GM19240 (cell line): ENCODE results near the gene FRMD4A.
"Not testable (repeated sequence)": the region's sequence is repeated elsewhere in the genome, so short reads cannot be mapped to it uniquely, and the experiment has no call there.

Experiments
- DNase-seq: peaks from one replicate; pipeline ENCODE4 v3.0.0; 2011; ENCODE audit warnings: low spot score; ENCODE audit not compliant: insufficient read length

FRMD4A gene

DNA sequence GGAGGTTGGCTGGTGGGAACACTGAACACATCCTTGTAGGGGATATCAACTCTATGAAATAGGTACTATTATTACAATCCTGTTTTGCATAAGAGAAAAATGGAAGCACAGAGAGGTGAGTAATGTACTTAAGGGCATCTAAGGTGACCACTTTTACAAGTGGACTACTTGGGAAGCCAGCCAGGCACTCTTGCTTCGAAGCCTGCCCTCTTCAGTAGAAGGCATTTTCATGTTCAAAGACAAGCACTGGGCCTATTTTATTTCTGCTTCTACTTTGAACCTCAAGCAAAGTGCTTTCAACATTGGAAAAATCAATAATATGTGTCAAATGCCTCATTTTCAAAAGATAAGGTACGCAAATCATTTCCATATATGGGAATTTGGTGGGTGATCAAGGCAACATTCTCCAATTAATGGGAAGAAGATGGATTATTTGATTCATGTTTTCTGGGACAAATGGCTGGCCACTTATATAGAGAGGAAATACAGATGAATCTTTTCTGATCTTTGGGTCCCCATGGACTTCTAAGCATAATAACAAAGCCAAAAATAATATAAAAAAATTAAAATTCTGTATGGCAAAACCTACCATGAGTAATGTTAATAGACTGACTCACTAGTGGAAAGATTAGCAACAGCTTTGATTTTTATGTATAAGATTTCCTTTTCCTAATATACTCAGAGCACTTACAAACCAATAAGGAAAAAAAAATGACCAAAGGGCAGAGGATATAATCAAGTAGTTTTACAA lies 270.2 kb downstream of the FRMD4A start:
- DNase-seq = no peak

DNA sequence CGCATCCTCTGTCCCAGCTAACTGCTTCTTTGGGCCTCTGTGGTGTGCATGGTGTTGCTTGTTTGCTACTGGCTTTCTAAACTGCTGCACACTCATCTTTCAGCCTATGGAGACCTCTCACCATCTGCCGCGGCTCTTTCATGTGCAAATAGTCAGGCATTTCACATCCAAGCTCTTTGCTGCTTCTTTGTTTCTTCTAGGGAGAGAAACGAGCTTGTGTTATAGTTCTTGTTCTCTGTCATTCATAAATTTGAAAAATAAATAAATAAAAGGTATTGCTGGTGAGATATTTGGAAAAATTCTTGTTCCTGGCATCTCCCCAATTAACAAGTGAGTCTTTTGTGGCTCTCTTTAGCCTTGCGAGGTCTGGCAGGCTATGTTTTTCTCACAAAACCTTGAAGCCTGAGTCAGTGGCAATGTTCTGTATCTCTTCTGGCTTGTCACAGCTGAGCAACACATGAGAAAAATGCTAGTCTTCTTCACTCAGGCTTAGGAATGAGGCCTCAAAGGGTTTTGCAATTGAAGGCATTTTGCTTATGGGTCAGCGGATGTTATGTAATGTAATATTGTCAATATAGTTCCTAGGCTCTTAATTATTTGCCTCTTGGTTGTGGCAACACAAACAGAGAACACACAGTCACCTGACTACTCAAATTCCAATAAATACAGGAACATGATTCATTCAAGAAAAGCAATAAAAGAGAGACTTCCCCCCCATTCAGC lies 274.0 kb downstream of the FRMD4A start:
- no peak for DNase-seq

DNA sequence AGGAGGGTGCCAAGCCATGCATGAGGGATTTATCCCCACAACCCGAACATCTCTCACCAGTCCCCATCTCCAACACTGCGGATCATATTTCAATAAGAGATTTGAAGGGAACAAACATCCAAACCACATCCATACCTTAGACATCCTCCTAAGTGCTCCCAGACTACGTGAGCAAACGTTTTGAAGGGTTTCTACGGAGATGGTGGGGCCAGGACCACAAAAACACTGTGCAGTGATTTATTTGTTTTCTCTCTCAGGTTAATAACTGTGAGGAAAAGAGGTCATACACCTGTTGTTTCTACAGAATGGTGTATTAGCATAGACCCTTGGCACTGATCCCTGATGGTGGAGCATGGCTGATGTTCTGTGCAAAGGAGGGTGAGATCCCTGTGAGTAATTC lies 277.8 kb downstream of the FRMD4A start:
- no peak for DNase-seq

DNA sequence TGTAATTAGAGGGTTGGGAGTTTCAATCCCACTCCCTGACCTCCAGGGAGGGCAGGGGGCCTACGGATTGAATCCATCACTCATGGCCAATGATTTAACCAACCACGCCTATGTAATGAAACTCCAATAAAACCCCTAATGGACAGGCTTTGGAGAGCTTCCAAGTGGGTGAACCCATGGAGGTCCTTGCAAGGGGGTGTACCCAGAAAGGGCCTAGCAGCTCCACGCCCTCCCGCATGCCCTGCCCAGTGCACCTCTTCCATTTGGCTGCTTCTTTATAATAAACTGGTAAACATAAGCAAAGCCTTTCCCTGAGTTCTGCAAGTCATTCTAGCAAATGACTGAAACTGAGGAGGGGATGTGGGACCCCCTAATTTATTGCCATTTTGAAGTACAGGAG lies 280.1 kb downstream of the FRMD4A start:
- no peak for DNase-seq

DNA sequence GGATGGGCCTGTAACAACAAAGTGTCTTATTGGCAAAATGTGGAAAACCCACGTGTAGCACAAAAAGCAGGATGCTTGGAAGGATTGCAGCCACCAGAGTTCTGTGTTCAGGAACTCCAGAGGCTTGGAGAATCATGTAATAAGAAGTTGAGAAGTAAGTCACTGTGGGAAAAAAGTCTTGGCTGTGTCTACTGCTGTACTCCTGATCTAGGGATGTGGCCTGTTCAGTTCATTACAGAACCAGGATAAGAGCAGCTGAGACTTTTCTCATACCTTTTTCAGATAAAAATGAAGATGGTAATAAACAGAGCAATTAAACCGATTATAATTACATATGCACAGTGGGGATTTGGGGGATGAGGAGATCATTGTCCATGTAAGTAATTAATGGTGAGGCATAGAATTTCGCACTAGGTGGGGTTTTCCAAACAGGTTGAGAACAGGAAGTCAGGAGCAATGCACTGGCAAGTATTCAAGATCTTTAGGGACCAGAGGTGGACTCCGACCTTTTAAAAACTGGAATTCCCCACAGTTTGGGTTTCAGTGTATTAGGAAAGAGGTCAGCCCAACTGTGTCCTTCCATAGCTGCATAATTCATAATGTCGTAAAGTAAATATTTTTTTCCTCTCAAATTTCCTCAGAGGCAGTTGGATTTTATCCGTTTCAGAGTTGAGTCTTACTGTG lies 281.7 kb downstream of the FRMD4A start:
- no peak for DNase-seq

DNA sequence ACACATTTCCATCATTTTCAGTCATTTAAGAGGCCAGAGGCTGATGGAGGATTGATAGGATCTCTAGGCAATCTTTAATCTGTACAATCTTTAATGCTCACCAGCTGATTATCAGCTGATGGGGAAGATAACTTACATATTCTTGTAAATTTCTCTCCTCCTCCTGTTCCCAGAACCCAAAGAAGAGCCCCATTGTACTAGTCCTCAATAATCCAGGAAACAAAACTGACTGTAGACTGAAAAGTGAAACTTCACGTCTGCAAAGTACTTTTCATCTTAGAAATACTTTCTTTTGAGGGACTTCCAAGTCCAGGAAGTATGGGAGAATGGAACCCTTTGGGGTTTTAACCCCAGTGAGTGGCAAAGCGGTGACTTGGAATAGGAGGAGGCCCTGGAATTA lies 283.3 kb downstream of the FRMD4A start:
- DNase-seq = no peak

DNA sequence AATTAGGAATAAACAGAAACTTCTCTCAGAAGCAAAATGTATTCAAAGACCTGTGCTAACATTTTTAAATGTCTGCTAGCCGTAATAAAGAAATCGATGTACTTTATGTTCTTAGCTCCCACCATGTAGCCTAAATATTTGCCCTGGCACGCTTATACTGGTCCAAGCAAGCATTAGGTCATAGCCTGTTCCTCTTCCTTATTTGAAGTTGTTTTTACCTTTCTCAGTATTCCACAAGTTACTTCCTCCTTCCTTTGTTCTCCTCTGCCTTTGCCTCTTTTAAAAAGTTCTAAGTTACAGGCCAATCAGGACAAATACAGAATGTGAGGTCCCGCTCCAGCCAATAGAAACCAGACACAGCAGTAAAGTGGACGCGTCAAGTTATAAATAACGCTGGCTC lies 288.7 kb downstream of the FRMD4A start:
- DNase-seq = not testable (repeated sequence)

DNA sequence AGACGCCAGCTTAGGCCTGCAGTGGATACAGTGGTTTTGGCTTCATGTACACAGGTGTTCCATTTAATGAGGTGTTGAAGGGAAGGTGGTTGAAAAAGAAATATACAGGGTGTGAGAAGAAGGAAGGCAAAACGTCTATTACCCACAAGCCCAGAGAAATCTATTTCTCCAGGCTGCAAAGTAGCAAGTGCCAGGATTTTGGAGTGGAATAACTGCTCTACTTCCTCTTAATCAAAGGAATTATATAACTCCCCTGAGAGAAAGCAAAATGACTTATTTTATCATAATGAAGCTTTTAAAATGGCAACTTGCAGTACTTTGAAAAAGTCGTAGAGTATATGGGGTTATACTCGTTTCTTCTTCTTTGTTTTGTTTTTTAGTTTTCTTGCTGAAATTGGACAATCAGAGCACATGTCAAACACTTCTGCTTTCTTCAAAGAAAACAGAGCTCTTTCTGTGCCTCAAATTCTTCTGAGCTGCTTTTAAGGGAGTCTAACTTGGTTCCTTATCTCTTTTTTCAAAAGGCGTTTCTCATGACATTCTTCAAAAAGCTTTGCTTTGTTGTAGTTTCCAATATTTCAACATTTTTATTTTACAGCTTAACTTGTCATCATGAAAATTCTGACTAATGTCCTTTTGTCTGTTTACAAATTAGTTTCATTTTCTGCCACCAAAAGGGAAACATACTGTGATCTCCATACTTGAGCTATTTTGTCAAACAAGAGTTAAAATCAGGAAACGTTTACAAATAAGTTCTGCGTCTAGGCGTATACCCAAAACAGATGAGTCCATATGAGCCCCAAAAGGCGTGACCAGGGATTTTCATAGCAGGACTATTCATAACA lies 289.7 kb downstream of the FRMD4A start:
- no peak for DNase-seq

DNA sequence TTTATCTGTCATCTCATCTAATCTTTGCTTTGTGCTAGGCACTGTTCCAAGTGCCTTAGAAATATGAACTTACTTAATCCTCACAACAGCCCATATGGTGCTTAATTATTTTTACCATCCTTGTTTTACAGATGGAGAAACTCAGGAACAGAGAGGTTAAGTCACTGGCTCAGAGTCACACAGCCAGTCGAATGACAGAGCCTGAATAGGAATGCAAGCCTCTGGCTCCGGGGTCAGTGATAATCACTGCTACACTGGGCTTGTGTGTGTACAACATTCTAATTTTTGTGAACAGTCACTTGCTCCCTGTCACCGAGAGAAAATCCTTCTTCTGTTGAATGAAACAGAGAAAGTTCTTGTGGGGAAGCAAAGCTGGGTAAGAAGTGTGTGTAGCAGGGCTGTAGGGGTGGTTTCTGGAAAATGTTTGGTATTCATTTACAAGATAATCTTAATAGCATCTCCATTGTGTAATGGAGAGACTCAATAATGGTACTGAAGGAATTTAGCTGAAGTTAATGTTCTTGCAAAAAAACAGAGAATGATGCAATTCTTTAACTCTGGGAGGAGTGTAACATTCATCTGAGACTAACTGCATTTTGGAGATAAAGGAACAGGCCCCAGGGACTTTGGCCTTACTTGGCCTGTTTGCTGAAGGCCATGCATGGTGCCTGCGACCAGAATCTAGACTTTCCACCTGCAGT lies 290.6 kb downstream of the FRMD4A start:
- no peak for DNase-seq

DNA sequence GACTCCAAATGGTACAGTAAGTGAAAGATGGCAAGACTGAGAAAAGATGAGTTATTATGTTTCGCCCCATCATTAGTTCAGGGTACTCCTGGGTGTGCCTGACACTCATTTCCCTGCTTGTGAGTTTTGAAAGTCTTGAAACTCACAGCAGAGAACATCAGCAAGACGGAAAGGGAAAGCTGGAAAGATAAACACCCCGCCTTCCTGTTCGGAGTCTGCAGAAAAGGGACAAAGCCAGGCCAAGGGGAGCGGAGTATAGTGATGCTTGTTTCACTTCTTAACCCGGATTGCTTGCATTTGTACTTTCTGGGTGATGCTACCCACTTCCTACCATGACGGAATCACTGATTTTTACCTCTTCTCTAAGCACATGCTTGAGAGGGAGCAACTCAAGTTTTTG lies 294.5 kb downstream of the FRMD4A start:
- no peak for DNase-seq

DNA sequence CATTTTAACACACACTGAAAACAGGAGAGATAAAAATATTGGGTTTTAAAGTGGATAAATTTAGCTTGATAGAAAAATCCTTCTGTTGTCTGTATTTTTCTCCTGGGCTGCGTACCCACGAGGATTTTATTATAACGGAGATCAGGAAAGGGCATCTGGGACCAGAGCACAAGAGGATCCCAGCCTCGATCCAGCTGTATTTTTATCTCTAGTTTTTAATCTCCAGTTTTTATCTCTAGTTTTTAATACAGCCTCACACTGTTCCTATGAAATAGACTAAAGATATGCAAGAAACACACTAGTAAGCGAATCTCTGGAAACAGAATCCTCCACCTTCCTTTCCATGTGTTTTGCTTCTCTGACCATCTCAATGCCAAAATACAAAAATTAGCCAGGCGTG lies 295.2 kb downstream of the FRMD4A start:
- DNase-seq = no peak

DNA sequence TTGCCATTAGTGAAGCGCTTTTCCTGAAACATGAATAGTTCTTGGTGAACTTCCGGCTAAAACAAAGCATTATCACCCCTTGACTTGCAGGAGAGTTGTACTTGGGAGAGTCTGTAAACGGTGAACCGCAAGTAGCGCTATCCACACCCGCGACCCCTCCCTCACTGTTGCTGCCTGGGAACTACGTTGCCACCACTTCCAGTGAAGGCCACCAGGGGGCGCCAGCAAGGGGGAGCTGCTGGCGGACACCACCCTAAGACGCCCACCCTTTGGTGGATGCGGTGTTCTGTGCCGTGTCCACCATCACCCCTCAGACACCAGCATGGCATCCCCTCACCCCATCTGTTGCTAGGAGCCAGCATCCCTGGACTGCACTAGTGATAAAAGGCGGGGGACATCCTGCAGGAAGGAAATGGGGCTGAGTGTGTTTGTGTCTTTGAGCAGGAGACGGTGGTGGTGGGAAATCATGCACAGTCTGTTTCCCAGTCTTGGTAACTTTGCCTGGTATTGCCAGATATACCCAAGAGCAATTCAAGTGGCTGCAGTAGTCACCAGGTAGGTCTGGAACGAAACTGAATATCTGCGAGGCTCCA lies 298.2 kb downstream of the FRMD4A start:
- DNase-seq = no peak

DNA sequence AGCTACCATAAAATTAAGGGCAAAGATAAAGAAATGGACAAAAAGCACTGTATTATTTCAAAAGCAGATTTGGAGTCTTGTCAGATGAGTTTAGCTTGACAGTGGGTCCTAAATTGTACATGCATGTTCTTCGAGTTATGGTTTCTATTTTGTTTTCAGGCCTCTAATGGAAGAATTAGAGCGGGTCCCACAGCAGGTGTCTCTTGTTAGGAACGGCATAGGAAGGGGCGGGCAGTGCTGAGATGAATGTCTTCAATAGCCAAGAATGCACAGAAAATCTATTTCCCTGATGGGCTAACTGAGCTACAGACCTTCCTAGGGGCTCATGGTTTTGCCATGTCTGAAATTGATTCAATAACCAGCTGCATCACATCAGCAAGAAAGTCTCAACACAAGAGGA lies 304.4 kb downstream of the FRMD4A start:
- DNase-seq = no peak

DNA sequence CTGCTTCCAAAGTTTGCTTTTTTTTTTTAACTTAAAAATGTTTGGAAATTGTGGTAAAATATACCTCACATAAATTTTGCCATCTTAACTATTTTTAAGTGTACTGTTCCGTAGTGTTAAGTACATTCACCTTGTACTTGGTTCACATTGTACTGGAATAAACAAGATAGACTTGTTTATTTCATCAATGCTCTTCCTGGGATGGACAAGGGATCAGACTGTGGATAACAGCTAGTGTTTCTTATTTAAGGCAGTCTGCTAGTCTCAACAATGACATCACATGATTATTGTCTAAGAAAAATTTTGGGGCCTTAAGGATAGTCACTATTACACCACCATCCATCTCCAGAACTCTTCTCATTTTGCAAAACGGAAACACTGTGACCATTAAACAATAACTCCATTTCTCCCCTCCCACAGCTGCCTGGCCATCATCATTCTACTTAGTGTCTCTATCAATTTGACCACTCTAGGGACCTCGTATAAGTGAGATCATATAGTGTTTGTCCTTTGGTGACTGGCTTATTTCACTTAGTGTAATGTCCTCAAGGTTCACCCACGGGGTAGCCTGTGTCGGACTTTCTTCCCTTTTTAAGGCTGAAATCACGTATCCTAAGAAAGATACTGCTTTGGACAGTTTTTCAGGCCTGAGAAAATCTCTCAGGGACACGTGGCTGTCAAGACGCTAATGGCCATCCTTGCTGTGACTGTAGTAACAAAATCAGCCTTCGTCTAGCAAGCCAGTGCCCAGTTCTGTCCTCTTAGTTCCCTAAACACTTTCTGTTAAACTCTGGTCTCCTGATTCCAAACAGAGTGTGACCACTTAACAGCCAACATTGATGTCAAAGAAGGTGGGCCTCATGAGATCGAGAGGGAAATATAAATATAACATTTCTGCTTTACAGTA lies 305.2 kb downstream of the FRMD4A start:
- no peak for DNase-seq

DNA sequence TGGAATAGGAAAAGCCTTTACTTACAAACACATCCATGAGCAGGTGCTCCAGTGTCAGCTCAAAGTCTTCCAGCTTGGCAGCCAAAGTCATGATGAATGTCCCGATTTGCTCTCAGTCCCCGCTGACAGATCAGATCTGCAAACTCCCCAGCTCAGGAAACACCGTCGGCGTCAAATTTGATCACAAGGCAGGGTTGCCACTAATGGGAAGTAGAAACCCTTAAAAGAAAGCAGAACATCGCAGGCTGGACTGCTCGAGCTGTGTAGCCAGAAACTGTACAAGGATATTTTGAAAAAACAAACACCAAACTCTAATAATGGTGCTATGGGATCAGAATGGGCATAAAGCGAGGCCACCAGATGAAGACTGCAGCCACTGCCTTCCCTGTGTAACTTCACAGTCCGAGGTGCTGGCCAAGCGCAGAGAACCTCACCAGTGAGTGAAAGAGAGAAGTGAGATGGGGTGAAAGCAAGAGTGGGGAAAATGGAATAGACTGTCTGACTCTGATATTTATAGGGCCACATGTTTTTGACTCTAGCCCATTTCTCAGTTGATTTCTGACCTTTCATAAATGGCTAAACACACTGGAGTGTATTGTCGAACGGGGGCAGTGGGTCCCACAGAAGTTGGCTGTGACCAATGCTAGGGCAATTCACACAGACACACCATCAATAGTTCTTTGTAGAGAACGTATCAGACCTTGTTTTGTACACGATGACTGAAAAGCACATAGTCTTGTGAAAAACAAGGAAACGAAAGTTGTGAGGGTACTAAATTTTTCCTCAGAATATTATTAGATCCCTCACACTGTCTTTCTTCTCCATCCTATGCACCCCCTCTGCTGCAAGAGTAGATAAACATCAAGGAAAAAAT lies 306.2 kb downstream of the FRMD4A start:
- no peak for DNase-seq

DNA sequence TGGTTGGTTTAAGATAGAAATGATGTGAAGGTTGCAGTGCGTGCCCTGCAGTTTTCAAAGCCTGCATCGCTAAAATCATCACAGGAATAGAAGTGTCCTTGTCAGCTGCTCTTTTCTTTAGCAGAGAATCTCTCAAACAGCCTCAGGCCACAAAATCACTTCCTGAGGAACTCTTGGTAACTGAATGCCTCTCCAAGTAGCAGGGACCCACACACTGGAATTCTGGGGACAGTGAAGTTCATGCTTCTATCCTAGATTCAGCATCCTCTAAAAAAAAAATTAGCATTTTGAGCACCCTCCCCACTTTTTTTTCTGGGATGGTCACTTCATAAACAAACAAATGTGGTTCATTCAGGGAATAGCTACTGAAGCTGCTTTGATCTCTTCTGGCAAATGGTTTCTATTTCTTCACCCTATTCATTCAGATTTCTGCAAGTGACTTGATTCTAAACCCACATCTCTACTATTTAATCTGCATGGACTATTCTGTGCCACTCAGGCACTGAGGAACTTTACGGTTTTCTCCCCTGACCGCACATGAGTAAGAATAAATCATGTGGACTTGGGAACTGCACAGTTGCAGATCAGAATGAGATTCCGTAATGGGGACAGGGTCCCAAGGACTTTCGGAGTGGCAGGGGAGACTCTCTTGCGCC lies 306.9 kb downstream of the FRMD4A start:
- no peak for DNase-seq

DNA sequence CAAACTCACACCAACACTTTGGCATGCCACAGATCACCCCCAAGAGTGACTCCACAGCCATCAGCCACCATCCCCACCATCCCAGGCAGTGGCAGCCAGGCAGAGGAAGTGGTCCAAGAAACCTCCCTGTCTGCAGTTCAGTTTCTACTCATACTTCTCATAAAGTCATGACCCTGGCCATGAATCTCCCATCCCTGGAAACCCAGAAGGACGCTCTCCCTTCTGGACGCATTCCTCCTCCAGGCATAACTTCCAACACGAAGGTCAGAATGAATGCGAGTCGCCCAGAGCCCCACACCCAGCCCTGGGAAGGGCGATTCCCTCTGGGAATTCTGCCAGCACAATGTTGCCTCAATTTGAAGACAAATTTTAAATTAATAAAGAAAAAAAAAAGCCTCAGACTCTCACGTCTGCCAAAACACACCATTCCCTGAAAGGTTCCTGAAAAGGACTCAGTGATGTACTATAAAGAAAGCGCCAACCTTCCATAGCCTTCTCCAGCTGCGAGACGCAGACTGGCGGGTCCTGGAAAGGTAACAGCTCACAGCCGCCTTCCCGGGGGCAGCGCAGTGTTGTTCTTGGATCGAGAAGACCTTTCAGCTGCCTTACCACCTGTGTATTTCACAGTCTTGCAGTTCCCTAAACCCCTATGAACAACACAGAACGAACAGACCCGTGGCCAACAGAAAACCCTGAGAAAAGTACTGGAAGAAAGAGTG lies 307.6 kb downstream of the FRMD4A start:
- DNase-seq = no peak
